ENCODE results near the gene NOL6. TPM values are rescaled to one million over a fixed set of nuclear protein-coding genes. Genes with fewer than 3 reads are reported as not detected.

NOL6 gene
- total RNA-seq, 1 experiment from 2014 or later = 64.4 TPM

DNA sequence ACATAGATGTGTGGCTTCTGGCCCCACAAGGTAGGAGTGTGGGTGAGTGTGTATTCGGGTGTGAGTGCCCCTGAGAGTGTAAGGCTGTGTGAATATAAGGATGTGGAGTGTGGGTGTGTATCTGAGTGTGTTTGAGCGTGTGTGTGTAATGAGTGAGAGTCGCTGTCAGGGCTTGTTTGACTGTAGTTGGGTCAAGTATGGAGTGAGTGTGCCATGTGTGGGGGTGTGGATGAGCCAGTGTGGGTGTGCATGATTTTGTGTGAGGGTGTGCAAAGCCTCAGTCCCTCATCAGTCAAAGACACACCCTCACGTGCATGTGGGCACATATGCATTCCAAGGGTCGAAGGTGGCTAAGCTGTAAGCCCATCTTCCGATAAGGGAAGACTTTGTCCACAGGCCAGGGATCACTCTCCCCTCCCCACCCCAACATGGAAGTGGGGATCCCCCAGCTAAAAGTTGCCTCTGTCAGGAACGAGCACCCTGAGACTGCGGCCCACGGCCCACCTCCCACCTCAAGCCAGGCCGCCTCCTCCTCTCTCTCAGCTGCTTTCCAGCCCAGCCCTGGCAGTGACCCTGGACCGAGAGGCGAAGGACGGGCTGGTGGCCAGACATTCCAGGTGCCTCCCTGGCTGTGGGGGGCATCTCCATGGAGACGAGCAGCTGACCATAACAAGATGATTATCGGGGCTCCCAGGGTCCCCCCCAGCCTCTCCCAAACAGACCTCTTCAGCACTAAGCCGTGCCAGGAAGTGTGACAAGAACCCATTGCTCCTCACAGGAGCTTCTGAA, 39.2 kb downstream of the NOL6 start:
- Histone ChIP-seq H3K23me2 (ENCODE audit: insufficient read length, low read depth, low read length, poor library complexity, severe bottlenecking) (no peaks in the 10 kb centered on the region), H3K4ac (ENCODE audit: low read depth, low read length) (no peak overlapping the region), H3K18ac (ENCODE audit: insufficient read length, low read depth, low read length) (no peak overlapping the region), H3K14ac (ENCODE audit: insufficient read depth, low read length) (no peak overlapping the region; the same call in 1 of the 2 replicates), H3K79me2 (ENCODE audit: insufficient read depth, low read length) (no peaks in the 10 kb centered on the region), H3K4me2 (ENCODE audit: insufficient read depth, insufficient read length, low read length) (no peak overlapping the region), H3K27me3 (ENCODE audit: insufficient read depth, low read length) (no peaks in the 10 kb centered on the region), H3T11ph (ENCODE audit: low read length) (no peak overlapping the region), H4K91ac (ENCODE audit: insufficient read length, low read depth, low read length) (no peak overlapping the region), H2AFZ (ENCODE audit: low read length) (no peak overlapping the region), H3K4me1 (ENCODE audit: insufficient read depth, low read length) (no peaks in the 10 kb centered on the region), H2BK12ac (ENCODE audit: insufficient read length, low read depth, low read length) (no peak overlapping the region), H2BK120ac (ENCODE audit: low read depth, low read length, poor library complexity, severe bottlenecking) (no peak overlapping the region), H3K9me3 (ENCODE audit: control insufficient read depth, low read depth, low read length) (no peaks in the 10 kb centered on the region), H3K27ac (ENCODE audit: insufficient read length, low read depth, low read length) (no peak overlapping the region), H3K56ac (ENCODE audit: insufficient read length, low read depth, low read length) (no peak overlapping the region), H3K23ac (ENCODE audit: insufficient read length, low read depth, low read length) (no peak overlapping the region), H4K20me1 (ENCODE audit: control insufficient read depth, insufficient read depth, insufficient read length) (no peaks in the 10 kb centered on the region), H4K8ac (replicated peaks; ENCODE audit: insufficient read length, low read depth, low read length) (no peak overlapping the region), H2BK20ac (ENCODE audit: low read depth, low read length, poor library complexity, severe bottlenecking) (no peak overlapping the region), H2BK15ac (ENCODE audit: low read depth, low read length) (no peak overlapping the region), H4K5ac (ENCODE audit: insufficient read length, low read depth, low read length) (no peak overlapping the region), H2BK5ac (ENCODE audit: insufficient read length, low read length) (no peak overlapping the region), H2AK5ac (ENCODE audit: insufficient read length, low read length) (no peak overlapping the region), H3K79me1 (ENCODE audit: insufficient read depth, low read depth, low read length, poor library complexity, severe bottlenecking) (no peaks in the 10 kb centered on the region), H3K9ac (ENCODE audit: extremely low read depth, insufficient read length, low read length) (no peak overlapping the region)
- Mint-ChIP-seq H3K36me3 (ENCODE audit: insufficient read depth in 1 of 3, low read depth in 3 of 3) (no peaks in the 10 kb centered on the region), H3K27ac (no peak overlapping the region), H3K4me1 (peaks cover 11 to 13% of the 10 kb centered on the region in 2 experiments), H3K9me3 (no peaks in the 10 kb centered on the region), H3K27me3 (ENCODE audit: low read depth) (no peaks in the 10 kb centered on the region; the same call in 1 of the 2 replicates), H3K4me3 (no peak overlapping the region)
- DNase-seq = no peak
- 100% methylated on average over 2 of the region's 16 CpGs for WGBS (ENCODE audit: extremely low coverage, insufficient read length, low lambda C conversion rate)
- TF ChIP-seq, protein P1, sequence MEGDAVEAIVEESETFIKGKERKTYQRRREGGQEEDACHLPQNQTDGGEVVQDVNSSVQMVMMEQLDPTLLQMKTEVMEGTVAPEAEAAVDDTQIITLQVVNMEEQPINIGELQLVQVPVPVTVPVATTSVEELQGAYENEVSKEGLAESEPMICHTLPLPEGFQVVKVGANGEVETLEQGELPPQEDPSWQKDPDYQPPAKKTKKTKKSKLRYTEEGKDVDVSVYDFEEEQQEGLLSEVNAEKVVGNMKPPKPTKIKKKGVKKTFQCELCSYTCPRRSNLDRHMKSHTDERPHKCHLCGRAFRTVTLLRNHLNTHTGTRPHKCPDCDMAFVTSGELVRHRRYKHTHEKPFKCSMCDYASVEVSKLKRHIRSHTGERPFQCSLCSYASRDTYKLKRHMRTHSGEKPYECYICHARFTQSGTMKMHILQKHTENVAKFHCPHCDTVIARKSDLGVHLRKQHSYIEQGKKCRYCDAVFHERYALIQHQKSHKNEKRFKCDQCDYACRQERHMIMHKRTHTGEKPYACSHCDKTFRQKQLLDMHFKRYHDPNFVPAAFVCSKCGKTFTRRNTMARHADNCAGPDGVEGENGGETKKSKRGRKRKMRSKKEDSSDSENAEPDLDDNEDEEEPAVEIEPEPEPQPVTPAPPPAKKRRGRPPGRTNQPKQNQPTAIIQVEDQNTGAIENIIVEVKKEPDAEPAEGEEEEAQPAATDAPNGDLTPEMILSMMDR (conservative IDR thresholded peaks at IDR 0.05) = no peak

Data from H9 (cell line).